GM11168 (cell line): ENCODE measurements around the gene GPR108.

Source experiments
- in situ Hi-C: fragments of 300-500 bp; cut with MboI; formaldehyde crosslinking; loops from one replicate; pipeline ENCODE4 v1.12.0; 2022; ENCODE audit warnings: low sequenced_read_pairs; ENCODE audit not compliant: unreplicated experiment

The GPR108 gene

DNA sequence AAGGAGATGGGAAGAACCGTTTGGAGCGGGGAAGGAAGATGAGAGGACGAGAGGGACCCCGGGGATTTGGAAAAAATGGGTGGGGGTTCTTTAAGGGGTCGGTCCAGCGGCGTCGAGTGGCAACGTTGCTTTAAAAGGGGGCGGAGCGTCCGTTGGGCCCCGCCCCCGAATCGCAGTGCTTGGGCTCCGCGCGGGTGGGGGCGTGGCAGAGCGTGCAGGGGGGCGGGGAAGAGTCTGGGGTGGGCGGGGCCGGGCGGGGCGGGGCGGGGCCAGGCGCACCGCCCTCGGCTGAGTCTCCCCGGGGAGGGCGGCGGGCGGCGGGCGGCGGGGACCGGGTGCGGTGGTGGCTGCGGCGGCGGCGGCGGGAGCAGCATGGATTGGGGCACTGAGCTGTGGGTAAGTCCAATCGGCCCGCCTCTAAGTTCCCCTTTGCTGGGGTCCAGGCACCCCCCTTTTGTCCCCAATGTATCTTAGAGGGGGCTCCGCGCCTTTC is 2.1 kb upstream of the GPR108 start, which contains the start of gene TRIP10:
Gene TRIP10, plus strand, starts transcription at position 291 of the 493 bp plus-strand sequence. Its CDS starts 82 bp downstream, at position 373.
- in situ Hi-C loops, result loop anchor here (5.0 to 10.0 kb wide), 2 partner anchors 92 to 215 kb away; no protein-coding TSS in a partner anchor

DNA sequence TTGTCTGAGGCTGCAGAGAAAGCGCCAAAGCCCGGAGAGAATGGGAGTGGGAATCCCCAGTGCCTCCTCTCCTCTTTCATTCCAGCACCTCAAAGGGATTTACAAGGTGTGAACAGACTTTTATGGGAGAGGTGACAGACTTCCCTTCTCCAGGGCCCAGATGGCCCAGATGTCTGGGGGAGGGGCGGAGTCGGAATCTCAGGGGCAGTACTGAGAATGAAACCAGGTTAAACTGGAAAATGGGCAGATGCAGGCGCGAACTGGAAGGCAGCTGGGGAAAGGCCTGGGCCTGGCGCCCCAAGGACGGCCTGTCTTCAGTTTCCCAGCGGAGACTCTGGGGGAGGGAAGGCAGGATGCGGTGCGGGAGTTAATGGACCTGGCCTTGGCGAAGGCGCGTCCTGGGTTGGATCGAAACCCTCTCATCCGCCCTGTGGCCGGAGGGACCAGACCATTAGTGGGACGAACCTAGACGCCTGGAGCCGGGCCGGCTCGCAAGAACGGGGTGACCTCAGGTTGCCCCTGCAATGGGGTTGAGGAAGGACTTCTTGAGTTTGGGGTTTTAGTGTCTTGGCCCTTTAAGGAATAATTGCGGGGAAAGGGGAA is 1.5 kb upstream of the GPR108 start:
- in situ Hi-C loops, result loop anchor here (5.0 to 10.0 kb wide), 2 partner anchors 92 to 214 kb away; no protein-coding TSS in a partner anchor

DNA sequence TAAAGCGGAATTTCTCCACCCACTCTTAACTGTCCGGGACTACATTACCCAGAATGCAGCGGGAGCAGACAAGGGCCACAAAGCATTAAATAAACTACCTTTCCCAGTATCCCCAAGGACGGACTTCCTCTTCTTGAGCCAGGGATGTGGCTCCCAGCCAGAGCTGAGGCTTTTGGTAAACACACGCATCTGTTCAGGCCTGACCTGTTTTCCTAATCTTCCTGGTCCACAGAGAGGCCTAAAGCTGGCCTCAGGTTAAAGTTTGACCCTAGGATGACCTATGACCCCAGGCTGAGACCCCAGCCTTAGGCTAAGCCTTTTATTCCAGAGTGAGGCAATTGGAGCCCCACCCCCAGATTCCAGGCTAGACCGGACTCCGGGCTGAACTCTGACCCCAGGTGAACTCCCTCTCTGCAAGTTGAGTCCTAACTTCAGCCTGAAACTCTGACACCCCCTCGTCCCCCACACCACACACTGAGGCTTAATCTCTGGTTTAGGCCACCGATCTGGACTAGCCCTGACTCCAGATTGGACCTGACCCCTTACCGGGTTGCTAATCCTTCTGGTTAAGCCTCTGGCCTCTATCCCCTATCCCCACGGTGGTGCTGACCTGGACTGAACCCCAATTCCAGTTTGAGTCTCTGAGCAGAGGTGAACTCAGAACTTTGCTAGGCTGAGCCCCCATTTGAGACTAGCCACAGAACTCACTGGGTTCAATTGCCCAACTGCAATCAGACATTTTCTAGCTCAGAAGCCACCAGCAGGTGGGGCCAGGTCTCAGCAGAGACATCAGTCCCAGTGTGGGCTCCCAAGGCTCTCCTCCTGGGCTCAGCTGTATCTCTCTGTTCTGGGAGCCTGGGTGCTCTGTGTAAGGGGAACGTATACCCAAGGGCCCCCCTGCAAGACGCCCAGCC is 750 bp upstream of the GPR108 start:
- in situ Hi-C loops, result loop anchor here (5.0 to 10.0 kb wide), 2 partner anchors 91 to 213 kb away; no protein-coding TSS in a partner anchor

DNA sequence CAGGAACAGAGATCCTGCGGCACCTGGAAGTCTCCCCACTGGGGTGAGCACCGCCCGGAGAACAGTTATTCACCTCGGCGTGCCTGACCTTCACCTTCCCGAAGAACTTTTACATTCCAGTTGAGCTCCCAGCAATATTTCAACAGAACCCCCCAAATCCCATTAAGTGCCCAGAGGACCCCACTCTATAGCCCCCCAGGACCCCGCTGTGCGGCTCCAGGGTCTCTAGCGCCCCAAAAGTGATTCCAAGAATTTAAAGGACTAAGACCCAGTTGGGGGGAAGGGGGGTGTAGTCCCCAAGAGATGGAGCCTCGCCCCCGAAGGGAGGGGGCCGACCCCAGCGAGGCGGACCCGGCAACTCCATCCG is 480 bp downstream of the GPR108 start:
- in situ Hi-C loops, result loop anchor here (5.0 to 10.0 kb wide), 2 partner anchors 90 to 212 kb away; no protein-coding TSS in a partner anchor

DNA sequence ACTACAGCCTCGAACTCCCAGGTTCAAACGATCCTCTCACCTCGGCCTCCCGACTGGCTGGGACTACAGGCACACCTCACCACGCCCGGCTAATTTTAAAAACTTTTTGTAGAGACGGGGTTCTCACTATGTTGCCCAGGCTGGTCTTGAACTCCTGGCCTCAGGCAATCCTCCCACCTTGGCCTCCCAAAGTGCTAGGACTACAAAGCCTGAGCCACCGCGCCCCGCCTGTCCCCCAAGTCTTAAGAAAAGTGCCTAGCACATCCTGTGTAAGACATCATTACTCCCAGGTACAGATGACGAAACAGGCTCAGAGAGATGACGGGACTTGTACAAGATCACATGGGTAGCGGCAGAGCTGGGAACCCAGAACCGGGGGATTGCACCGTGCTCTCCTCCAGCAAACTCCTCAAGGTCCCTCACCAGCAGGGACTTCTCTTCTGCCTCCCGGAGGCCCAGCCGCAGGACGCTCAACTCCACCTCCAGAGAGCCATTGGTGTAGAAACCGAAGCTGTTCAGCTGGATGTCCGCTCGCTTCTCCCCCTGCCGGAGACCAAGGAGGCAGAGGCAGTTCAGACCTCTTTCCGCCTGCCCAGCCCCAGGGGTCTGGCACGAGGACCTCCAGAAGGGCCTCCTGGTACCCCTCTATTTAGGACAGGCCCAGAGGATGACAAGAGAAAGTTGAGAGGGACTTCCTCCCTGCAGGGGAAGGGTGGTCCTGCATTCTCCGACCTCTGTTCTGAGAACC is 1.0 kb downstream of the GPR108 start:
- in situ Hi-C loops, result loop anchor here (5.0 to 10.0 kb wide), 2 partner anchors 89 to 212 kb away; no protein-coding TSS in a partner anchor

DNA sequence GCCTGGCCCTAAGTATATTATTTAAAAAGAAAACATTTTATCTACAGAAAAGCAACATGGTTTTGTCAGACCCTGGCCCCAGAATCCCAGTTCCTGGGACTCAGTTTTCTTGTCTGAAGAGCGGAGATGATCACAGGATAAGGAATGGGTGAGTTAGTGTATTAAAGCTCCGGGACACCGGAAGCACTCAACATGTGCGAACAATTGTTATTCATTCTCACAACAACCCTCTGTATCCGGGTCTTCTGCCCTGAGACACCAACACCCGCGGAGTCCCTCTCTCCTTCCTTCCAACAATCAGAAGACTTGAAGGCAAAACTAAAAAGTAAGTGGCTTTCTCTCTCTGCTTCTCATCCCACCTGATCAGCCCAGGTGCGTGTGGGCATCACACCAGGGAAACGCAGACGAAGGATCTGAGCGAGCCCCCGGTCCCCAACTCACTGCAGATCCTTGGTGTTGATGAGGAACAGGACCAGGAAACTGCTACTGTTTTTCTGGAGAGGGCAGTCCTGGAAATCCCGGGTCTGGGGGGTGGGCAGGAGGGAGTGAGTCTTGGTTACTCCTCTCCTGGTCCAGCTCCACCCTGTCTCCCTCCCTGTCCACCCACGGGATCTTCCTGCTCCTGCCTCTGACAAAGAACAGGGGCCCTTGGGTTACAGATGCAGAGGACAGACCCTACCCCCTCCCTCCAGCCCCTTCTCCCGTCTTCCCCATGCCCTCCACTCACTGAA is 2.0 kb downstream of the GPR108 start:
- in situ Hi-C loops, result loop anchor here (5.0 to 10.0 kb wide), 2 partner anchors 88 to 211 kb away; no protein-coding TSS in a partner anchor

DNA sequence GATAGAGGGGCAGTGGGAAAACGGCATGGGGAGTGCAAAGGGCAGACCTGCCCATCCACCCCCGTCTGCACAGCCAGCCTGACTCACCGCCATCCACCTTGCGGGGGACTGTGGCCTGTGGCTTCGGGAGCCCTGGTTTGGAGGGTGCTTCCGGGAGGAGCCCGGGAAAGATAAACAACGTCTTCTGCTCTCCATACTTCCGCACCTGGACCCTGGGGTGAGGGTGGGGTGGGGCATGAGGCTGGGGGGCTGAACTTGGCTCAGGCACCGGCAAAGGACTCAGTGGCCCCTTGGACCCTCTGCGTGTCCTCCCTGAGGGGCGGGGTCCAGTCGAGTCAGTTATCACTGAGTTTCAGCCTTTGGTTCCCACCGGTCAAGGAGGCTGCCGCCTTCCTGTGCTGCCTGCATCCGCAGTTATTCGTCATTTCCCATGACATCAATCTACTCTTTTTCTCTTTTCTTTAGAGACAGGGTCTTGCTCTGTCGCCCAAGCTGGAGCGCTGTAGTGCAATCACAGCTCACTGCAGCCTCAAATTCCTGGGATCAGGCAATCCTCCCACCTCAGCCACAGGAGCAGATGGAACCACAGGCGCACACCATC is 3.2 kb downstream of the GPR108 start:
- in situ Hi-C loops, result loop anchor here (10.0 kb wide), 1 partner anchor 209 kb away; no protein-coding TSS in a partner anchor

DNA sequence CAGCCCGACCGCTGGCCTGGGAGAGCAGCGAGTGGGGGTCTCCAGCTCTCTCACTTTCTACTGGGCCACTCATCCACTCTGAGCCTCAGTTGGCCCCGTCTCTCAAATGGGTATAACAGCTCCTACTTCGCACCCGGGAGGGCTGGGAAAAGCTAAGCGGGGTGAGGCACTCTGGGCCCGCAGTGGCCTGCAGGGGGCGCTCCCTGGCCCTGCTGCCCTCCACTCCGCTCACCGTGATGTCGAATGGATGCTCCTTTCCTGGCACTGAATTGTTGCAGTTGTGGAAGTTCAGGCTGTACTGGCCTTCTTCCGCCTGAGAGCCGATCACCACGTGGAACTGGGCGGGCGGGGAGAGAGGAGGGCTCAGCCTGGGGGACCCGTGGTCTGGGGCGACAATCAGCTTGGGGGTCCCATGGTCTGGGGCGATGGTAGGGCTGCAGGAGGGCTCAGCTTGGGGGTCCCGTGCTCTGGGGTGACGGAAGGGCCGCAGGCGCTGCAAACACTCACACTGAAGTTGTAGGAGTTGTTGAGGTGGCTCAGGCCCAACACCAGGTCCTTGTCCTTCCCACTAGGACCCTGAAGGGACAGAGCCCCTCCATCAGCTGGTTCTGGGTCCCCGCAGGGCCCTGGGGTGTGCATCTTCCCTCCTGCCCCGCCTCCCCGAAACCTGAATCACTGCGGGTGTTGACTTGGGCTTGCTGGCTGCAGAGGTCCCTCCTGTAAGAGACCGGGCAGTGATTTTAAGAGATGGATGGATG is 3.9 kb downstream of the GPR108 start:
- in situ Hi-C loops, result loop anchor here (10.0 kb wide), 1 partner anchor 209 kb away; no protein-coding TSS in a partner anchor

DNA sequence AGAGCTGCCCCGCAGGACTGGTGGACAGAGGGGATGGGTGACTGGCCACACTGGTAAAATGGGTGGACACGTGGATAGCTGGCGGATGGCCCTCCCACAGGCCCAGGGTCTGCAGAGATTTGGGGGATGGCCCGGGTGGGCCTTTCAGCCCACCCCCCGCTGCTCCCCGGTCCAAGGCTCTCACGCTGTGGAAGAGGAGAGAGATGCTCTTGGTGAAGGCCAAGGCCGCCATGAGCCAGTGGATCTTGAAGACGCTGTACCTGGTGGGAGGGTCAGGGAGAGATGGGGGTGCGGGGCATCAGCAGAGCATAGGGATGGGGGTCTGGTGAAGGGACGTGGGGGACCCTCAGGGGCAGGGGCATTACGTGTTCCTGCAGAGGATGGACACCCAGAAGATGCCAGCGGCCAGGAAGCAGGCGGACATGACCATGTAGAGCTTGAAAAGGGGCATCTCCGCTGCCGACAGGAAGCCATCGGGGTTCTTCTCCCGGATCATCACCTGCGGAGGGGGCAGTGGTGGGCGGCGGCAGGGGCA is 4.5 kb downstream of the GPR108 start:
- in situ Hi-C loops, result loop anchor here (10.0 kb wide), 1 partner anchor 208 kb away; no protein-coding TSS in a partner anchor

DNA sequence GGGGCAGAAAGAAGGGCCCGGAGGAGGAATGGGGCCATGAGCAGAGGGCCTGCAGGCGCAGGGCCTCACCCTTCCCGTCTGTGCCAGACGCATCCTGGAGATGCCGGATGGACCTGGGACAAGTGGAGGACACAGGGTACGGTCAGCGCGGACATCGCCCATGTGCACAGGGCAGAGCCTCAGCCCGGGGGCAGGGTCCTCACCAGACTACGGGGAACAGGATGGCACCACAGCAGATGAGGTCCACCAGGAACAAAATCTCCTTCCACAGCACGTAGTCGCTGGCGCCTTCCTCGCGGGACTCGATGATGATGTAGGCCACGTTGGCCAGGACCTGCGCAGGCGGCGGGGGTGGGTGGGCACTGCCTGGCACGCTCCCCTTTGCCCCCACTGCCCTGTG is 5.6 kb downstream of the GPR108 start:
- in situ Hi-C loops, result loop anchor here (10.0 kb wide), 1 partner anchor 207 kb away; no protein-coding TSS in a partner anchor

DNA sequence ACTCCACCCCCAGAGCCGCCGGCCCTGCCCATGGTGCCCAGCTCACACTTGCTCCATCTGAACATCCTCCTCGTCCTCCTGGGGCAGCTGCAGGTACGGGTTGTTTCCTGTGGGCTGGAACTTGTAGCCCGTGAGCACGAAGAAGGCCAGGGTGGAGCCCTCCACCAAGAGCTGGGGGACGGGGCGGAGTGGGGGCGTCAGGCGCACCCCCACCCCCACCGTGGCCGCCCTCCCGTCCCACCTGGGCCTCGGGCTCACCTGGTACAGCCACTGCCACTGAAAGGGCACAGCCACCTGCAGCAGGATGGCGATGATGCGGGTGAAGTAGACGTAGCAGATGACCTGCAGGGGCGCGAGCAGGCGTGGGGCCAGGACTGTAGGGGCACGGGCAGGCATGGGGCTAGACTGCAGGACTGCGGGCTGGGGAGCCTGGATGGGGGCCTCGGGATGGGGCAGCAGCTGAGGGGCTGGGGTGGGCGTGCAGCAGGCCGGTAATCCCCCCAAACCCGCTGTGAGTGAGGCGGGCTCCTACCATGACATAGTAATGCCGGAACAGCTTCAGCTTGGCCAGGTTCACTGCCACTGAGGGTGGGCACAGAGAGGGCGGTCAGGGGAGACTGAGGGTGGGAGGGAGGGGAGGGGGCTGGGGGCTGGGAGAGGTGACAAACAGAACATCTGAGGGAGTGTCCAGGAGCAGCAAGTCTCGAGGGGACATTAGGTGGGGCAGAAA is 6.3 kb downstream of the GPR108 start:
- in situ Hi-C loops, result loop anchor here (10.0 kb wide), 1 partner anchor 206 kb away; no protein-coding TSS in a partner anchor

DNA sequence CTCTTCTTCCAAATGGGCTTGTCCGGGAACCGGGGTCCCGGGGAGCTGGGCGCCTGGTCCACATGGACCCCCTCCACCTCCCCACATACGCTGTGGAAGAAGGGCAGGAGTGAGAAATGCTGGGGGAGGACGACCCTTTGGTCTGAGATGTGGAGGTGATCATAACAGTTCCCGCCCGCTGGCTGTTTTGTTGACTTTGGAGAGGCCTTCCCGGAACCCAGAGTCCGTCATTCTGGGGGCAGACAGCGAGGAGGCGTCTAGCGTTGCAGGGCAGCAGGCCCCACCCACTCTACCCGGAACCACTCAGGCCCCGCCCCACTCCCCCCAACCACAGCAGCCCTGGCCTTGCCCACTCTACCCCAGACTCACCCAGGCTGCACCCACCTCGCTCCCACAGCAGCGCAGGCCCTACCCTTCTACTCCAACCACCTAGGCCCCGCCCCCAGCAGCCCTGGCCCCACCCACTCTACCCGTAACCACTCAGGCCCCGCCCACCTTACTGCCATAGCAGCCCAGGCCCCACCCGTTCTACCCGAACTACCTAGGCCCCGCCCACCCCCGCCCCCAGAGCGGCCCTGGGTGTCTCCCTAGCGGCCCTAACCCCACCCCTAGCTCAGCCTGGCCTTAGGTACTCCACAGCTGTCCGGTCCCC is 7.1 kb downstream of the GPR108 start:
- in situ Hi-C loops, result loop anchor here (10.0 kb wide), 1 partner anchor 205 kb away; no protein-coding TSS in a partner anchor

DNA sequence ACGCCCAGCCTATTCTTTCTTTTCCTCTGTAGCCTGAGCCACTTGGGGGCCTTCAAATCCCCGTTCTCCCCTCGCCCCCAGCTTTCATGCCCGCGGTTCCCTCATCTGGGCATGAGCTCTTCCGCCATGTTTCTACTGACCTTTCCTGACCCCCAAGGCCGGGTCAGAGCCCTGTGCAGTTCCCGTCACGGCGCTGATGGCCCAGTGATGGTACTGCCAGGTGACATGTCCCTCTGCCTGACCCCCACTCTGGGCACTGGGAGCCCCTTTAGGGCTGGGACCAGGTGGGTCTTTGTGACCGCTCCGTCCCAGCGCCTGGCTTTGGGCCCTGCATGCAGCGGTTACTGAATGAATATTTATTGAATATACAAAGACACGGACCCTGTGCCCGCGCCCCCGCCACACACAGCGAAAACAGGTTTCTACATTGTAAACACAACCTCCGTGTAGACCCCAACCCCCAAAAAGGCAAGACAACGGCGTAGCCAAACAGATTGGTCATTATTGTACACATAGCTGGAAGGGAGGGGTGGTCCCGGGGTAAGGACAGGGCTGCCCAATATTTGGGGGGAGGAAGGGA is 7.7 kb downstream of the GPR108 start:
- in situ Hi-C loops, result loop anchor here (10.0 kb wide), 1 partner anchor 205 kb away; no protein-coding TSS in a partner anchor

DNA sequence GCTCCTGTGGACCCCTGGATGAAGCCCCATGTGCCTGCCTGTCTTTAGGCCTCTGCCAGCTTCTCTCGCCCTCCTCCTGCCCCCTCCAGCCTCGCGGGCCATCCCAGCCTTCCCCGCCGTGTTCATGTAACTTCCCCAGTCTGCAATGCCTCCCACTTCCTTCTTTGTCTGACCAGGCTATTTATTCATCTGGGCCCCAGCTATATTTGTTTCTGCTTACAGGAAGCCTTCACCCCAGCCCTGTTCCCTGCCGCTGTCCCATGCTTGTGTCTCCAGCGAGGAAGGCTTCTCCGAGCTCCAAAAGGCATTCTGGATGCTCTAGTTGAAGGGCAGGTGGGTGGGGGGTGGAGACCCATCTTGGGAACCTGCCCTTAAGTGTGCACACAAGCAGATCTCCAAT is 9.0 kb downstream of the GPR108 start:
- in situ Hi-C loops, result no loop called here

DNA sequence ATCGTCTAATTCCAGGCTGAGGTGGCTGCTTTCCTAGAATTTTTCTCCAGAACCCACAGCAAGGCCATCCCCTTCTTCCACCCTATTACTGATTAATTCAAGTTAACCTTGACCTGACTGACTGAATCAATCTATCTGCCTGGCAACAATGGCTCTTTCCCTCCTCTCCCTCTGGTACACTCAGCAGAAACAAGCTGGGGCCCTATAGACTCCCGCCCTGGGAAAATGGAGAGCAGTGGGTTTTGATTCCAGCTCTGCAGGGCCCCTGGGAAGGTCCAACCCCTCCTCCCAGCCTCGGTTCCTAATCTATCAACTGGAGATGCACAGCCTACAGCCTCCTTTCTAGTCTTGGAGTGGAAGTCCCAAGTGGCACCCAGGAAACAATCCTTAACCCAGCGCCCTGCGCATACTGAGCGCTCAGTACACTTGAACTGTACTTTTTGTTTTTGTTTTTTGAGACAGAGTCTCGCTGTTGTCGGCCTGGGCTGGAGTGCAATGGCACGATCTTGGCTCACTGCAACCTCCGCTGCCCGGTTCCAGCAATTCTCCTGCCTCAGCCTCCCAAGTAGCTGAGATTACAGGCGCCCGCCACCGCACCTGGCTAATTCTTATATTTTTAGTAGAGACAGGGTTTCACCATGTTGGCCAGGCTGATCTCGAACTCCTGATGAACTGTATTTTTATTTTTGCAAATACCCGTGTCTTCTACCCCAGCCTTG is 11.7 kb downstream of the GPR108 start:
- in situ Hi-C loops, result no loop called here
